RPMI7951 (cell line): ENCODE data around the gene LAMA5. TPM values are rescaled to one million over a fixed set of nuclear protein-coding genes. Genes with fewer than 3 reads are reported as not detected.

Experiments
- DNase-seq: peaks from one replicate; pipeline ENCODE4 v3.0.0-alpha.2; 2012; ENCODE audit warnings: low read depth
- total RNA-seq: library from RNA; depleted of rRNA; stranded (reverse); fragments of >200 nt; shearing (Covaris generic); gene quantifications from 2 replicates; pipeline ENCODE4 v1.2.3, GENCODE V29; 2014

The LAMA5 gene
- total RNA-seq, 1 experiment from 2014 or later: 36.6 TPM

DNA sequence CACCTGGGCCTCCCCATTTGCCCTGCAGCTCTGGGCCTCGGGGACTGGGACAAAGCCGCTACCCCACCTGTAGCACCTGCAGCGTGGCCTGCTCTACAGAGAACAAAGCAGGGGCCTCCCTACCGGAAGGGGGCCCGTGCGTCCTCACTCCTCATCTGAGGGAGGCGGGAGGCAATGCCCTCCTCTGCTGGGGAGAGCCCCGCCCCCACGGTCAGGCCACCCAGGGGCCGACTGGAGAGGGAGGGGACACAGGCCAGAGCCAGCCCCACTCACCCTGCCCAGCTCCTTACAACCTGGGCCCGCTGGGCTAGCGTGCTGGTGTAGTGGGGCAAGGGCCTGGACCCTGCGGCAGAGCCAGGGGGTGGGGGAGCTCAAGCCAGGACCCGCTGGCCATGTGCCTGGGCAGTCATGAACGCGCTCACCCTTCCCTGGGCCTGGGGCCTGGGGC, 8.0 kb downstream of the LAMA5 start:
- no peak for DNase-seq

DNA sequence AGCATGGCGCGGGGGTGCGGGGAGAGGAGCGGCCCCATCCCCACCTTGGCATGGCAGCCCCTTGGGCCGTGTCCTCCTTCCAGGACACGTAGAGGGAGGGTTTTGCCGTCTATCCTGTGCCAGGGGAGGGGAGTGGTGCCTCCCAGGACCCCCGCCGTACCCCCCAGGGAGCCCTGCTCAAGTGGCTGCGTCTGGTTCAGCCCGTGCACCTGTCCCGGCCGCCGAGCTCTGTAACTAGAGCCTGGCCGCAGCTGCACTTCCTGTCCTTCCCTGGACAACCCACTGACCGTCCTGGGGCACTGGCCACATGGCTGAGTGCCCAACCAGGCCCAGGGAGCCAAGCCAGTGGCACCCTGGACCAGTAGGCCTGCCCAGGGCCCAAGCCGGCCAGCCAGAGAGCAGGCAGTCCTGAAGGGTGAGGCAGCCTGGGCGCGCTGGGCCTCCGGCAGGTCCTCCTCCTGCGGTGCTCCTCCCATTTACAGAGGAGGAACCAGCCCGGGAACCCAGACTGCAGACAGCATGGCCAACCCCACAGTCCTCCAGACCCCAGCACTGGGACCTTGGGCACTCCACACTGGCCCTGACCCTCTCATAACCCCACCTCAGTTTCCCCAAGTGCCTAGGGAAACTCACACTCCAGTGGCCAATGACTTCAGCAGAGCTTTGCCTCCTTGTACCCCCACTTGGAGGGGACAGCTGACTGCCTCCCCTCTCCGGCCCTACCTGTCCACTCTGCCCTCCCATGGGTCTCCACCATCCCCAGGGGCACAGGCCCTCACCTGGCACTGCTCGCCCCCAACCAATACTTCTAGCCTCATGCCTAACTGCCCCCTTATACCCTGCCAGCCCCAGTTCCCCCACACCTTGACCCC, 8.7 kb downstream of the LAMA5 start:
- DNase-seq: peak; percentile 94

DNA sequence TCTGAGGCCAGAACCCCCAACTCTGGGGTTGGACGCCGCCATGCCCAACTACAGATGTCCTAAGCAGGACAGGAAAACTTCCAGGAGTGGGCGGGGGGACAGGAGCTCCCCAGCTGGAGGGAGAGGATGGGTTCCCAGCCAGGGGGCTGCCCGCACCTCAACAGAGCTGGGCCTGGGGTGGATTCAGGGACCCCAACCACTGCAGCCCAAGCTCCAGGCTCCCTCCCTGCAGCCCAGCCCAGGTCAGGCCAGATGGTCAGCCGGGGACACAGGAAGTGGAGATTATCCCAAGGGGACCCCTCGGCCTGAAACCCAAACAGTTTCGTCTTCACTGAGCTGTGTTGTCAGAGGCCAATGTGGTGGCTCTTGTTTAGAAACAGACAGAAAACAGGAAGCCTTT, 9.4 kb downstream of the LAMA5 start:
- DNase-seq: no peak

DNA sequence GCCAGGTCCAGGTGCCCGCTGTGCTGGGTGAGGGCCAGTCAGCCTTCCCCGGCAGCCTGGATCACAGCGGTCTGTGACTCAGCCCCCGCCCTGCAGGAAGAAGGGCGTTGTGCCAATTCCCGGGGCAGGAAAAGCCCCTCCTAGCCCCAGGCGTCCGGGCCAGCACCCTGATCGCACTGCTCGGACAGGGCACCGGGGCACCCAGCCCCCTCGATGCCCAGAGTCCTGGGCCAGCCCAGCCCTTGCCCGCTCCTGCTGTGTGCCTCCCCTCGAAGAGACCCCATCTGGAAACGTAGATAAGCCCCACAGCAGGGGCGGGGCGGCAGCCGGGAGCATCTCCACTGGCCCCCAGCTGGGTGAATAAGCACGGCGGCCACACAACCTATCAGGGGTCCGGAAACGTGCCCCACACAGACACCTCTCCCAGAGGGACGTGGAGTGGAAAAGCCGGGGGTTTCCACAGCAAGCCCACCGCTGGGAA, 9.9 kb downstream of the LAMA5 start:
- DNase-seq: peak; percentile 90

DNA sequence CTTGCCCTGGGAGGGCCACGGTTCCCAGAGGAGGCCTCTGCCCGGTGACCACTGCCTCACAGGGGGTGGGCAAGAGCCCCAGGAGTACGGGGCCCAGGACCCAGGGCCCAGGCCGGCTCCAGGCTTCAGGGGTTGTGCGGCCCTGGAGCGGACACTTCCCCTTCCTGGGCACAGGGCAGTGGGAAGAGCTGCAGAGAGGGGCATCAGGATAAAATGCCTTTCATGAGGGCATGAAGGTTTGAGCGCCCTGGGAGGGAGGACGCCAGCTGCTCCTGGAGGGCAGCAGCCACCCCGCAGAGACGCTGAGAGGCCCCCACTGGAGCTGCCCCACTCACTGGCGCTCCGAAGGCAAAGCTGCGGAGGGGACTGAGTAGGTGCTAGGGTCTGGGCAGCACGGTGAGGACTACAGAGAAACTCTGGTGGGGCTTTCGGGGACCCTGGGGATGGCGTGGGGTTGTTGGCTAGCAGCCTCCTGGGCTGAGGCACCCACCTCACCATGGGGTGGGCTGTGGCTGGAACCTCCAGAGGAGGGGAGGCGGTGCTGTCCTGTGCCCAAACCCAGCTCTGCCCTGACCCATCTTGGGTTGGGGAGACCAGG, 10.4 kb downstream of the LAMA5 start:
- DNase-seq: no peak

DNA sequence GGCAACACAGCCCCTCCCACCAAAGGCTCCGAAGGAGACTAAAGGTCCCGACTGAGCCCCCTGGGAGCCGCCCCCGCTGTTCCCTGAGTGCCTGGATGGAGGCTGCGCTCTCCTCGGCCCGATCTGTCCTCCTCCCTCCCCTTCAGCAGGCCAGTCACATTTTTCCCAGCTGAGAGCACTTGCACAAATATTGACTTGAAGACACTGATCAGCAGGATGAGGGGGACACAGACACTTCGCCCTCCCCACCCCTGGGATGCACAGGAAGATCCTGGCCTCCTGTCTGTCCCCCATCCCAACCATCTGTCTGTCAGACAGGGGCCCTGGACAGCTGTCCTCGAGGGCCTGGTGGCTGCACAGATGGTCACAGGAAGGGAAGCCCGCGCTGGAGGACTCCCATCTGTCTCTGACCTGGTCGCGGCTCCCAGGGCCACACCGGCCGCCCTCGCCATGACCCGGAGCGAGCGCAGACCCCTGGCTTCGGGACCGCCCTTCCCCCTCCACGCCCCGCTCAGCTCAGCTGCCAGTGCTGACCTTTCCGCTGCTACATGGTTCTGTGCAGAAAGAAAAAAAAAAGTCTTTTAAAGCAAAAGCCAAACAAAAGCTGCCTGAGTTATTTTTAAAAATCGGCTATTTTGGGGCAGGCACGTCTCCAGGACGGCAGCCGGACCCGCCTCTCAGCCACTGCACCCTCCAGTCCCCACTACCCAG, 11.1 kb downstream of the LAMA5 start:
- peak; percentile 64 for DNase-seq

DNA sequence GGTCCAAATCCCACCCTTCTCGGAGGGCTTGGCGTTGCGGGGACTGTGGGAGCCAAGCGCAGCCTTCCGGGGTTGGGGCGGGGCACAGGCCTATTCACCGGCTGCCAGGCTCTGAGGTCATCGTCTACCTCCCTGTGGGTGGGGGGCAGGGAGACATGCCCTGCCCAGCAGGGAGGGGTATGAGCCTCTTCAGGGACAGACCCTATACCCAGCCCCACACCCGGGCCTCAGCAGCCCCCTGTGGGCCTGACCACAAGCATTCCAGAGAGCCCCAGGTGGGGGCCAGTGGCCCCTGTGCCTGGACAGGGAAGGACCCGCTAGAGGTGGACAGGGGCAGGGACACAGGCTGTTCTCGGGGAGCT, 11.6 kb downstream of the LAMA5 start:
- DNase-seq: no peak

DNA sequence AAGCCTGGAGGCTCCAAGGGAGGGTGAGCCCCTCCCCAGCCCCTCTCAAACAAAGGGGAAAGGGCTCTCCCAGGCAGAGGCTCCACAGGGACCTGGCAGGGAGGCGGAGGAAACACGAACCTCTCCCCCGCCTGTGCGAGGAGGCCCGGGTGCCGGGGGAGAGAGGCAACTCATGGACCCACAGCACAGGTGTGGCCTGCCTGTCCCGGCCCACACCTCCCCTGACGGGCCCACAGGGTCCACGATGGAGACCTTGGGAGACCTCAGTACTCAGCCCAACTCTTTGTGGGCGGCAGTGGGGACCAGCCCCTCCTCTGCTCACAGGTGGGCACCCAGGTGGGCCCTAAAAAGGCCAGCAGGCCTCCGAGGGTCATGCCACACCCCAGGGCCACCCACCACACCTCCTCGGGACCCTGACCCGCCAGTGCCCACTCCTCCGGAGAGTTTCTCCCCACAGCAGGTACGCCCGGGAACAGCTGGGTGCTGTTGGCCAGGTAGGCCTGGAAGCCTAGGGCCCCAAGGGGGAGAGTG, 12.2 kb downstream of the LAMA5 start:
- no peak for DNase-seq

DNA sequence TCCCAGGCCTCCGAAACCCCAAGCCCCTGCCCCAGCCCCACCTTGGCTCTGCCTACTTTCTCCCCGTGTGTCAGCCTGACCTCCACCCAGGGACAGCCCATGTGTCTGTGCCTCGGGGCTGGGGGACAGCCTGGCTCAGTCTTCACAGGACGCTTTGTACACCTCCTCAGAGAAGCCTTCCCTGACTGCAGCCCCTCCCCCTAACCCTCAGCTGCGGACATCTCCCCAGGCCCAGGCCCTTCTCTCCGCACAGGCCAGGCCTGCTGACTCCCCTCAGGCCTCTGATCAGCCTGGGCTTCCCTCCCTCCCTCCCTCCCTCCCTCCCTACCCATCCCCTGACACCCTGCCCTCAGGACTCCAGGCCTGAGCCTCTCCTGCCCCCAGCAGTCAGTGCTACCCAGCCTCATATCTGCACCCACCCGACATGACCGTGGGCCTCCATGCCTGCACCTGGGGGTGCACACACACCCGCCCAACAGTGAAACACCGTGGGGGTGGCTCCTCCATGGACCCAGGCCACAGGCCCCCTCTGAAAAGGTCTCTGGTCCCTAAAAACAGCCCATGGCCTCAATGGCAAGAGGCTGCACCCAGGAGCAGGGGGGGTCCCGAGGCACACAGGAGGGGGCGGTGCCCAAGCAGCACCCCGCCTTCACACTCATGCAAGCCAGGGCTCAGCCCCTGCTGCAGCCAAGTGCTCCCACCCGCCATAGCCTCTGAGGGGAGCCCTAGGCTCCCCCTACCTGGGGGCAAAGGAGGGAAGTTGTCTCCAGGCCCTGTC, 12.9 kb downstream of the LAMA5 start:
- DNase-seq: no peak

DNA sequence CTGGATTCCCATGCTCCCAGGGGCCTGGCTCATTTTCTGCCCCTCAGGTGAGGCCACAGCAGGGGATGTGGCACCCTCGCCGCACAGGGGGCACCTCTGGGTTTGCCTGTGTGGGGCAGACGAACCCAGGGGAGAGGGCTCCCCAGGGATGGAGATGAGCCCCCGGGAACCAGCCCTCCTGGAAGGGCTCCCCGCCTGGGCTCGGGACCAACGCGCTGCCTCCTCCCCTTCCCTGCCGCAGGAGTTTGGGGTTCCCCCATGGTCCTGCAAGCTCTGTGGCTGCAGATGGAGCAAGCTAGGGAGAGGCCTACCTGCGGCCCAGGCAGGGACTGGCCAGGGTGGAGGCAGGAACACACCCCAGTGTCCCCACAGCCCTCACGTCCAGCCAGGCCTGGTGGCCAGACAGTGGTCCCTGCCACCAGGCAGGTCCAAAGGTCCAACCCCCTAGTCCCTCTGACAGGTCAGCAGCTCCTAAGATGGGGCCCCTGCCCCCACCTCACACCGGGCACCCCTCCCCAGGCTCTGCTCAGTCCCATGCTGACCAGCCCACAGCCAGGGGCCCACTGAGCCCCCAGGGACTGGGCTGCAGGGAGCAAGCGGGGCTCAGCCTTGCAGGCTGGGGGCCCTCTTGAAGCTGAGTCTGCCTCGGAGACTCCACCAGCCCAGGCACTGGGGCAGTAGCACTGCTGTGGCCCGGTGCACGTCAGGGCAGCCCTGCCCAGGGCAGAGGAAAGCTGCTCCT, 13.7 kb downstream of the LAMA5 start:
- no peak for DNase-seq

DNA sequence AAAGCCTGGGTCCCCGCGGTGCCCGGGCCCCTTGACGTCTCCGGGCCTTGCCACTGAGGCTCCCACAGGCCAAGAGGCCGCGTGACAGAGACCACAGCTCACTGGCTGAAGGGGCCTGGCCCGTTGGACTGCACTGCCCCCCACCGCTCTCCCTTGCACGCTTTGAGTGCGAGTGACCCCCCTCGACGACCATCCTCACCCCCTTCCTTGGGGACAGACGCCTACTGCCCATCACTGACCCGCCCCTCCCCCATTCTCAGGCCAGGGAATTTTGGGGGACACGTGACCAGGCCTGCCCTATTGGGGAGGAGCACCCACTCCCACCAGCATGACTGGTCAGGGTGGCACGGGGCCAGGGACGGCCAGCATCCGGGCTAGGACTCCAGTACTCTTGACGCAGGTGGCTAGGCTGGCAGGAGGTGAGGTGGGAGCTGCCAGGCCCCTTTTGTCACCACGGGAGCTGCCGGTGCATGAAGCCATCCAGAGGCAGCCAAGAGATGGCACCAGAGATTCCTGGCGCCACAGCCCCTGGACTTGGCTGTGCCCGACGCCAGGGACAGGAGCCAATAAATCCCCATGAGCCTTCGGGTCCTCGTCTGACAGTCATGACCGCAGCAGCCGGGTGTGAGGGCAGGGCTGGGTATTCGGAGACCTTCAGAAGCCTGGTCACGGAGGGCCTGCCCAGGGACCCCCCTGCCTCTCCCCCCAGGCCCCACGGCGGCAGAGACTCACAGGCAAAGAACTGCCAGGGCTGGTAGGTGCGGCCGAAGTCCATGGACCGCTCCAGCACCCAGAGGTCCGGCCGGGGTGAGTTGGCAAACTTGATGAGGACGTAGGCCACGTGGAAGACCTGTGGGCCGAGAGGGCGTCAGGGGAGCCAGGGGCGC, 14.5 kb downstream of the LAMA5 start:
- peak; percentile 54 for DNase-seq

DNA sequence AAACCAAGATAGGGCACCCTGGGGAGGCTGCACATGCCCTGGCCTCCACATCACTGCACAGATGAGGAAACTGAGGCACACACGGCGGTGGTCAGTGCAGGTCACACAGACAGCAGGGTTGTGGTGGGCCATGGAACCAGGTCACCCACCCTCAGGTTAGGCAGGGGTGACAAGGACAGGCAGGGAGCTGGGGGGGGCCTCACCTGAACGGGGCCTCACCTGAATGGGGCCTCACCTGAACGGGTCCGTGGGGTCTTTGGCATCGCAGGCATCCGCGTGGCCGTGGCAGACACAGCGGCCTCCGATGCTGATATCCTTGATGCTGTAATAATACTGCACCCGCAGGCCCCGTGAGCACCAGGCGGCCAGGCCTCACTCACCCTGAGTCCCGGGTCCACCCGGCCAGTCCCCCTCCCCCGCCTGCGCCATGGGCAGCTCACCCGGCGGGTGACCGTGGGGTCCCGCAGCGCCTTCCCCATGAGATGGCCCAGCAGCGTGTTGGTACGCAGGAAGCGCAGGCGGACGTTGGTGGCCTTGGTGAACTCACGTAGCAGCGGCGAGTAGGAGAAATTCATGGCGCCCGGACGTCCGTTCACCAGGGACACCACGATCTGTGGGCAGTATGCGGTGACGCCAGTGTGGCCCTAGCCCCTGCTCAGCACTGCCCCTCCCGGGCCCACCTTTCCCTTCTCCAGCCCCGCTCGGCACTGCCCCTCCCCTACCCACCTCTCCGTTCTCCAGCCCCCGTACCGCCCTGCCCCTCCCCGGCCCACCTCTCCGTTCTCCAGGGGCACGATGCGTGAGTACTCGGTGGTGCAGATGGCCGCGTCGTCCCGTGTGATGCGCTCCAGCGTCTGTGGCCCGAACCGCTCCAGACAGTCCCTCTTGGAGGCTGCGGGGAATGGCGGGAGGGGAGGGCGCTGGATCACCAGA, 15.4 kb downstream of the LAMA5 start:
- no peak for DNase-seq

DNA sequence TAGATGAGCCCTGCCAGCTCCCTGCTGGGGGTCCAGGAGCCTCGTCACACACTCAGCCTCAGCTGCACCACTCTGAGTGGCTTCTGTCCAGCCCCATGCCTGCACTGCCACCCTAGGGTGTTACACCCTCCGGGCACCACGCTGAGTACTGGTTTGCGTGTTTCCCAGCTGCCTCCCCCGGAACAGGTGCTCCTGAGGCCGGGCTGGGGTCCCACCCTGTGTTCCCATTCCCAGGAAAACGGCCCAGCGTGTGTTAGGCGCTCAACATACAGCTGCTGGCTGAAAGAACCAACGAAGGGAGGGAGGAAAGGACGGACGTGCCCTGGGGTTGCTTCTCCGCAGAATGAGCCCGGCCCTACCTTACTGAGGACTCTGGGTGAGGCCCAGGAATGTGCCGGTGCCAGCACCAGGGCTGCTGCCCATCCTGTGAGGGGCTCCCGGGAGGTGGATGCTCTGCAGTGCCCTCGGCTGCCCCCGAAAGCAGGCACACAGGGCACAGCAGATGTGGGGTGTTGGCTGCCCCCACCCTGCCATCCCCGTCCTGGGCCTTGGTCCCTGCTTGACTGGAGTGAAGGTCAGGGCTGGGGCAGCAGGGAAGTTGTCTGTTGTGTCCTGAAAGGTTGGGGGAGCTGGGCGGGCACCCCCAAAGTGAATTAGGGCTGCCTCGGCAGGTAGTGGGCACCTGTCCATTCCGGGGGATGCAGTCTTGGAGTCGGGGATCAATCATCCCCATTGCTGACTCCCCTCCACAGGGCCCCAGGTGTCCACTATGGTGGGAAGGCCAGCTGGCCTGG, 16.3 kb downstream of the LAMA5 start:
- no peak for DNase-seq

DNA sequence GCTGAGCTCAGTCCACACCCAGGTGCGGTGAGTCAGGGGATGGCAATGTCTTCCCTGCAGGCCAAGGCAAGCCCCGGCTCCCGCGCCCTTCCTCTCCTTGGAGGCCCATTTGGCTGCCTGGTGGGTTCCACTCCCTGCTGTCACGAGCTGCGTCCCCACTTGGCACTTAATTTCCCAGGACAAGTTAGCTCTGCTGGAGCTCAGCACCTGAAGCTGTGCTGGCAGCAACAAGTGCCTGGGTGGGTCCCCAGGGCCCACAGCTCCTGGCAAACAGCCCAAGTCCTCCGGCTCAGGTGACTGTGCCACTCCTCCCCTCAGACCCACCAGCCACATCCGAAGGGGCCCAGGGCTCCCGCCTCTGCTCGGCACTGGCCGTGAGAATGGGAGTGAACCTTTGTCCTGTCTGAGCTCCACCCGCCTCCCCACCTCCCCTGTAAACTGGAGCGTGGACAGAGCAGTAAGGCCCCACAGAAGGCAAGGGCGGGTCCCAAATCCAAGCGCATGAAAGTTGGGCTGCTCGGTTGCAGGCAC, 16.9 kb downstream of the LAMA5 start:
- peak; percentile 66 for DNase-seq

DNA sequence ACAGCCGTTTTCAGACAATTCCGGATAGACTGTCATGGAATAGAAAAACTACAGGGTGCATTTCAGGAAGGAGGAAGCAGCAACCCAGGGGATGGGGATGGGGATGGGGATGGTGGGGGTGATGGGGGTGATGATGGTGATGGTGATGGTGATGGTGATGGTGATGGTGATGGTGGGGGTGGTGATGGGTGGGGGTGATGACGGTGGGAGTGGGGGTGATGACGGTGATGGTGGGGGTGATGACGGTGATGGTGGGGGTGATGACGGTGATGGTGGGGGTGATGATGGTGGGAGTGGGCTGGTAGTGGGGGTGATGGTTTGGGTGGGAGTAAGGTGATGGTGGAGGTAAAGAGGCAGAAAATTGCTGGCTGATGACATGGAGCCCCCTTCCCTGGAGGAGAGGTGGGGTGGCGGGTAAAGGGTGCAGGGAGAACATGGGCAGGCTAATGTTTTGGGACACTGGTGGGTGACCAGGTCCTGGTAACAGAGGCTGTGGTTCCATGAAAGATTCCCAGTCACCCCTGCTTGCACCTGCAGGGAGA, 17.5 kb downstream of the LAMA5 start:
- no peak for DNase-seq

DNA sequence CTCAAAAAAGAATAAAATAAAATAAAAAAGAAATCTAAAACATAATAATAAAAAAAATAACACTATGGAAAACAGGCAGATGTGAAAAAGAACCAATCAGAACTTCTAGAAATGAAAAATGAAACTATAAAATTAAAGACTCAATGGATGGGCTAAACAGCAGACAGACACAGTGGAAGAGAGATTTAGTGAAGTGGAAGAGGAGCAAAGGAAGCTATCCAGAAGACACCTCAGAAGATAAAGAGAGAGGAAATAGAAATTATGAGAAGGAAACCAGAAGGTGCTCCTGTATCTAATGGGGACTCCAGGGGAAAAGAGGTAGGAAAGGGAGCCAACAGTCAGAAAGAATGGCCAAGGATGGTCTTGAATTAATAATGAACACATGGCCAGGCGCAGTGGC, 18.5 kb downstream of the LAMA5 start:
- DNase-seq: no peak

DNA sequence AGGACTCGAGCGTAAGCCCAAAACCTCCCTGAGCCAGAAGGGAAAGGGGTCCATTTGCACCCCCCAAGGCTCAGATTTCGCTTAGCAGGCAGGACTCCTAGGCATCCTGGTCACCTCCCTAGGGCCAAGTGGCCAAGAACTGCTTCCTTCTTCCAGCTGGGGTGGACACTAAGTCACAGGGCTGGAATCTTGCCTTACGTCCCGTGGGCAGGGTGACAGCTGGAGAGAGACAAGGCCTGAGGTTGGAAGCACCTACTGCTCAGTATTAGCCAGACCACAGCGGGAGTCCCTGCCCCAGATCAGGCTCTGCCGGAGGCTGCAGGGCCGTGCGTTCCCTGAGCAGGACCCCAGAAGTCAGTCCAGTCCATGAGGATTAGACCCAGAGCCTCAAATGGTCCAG, 19.7 kb downstream of the LAMA5 start:
- no peak for DNase-seq

DNA sequence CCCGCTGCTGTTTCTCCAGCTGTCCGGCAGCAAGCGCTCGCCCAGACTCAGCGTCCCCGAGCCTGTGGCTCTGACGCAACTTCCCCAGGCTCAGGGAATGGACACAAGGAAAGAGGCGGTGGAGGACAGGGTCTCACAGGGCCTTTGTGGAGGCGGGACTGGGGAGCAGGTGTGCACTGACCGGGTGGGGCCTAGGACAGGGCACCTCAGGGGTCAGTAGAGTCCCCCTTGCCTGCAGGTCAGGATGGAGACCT, 20.0 kb downstream of the LAMA5 start:
- DNase-seq: no peak
